HEK293T (cell line): ENCODE measurements around the gene GRM7.

Experiments used
- CTCF ChIA-PET: fragments of 350-600 bp; formaldehyde crosslinking; extraction: SDS; loops from one replicate; lab custom pipeline; 2021; ENCODE audit warnings: antibody characterized with exemption, inconsistent platforms; lab: Yijun Ruan, JAX
- POLR2A ChIA-PET: fragments of 350-600 bp; formaldehyde crosslinking; extraction: SDS; loops from one replicate; lab custom pipeline; 2020; ENCODE audit warnings: antibody characterized with exemption, inconsistent platforms; lab: Yijun Ruan, JAX
- DNase-seq: peaks from one replicate; pipeline ENCODE4 v3.0.0; 2012; ENCODE audit warnings: mixed read lengths; ENCODE audit errors: extremely low spot score
- ARNT ChIP-seq: fragments of 450-650 bp; IDR thresholded peaks from 2 replicates; pipeline ENCODE4 v1.6.1; 2017; ENCODE audit warnings: mild to moderate bottlenecking
- BHLHE40 ChIP-seq: fragments of 450-650 bp; IDR thresholded peaks from 2 replicates; pipeline ENCODE4 v1.6.1; 2016; ENCODE audit warnings: mild to moderate bottlenecking, moderate library complexity, borderline replicate concordance
- CTBP1 ChIP-seq: fragments of 450-650 bp; IDR thresholded peaks from 2 replicates; pipeline ENCODE4 v1.6.1; 2016; ENCODE audit warnings: borderline replicate concordance
- ELF4 ChIP-seq: fragments of 450-650 bp; IDR thresholded peaks from 2 replicates; pipeline ENCODE4 v1.6.1; 2017; ENCODE audit warnings: antibody characterized with exemption
- FOXA1 ChIP-seq: fragments of 450-650 bp; IDR thresholded peaks from 2 replicates; pipeline ENCODE4 v1.6.1; 2016; ENCODE audit warnings: mild to moderate bottlenecking
- FOXK2 ChIP-seq: fragments of 450-650 bp; IDR thresholded peaks from 2 replicates; pipeline ENCODE4 v1.6.1; 2016; ENCODE audit warnings: mild to moderate bottlenecking
- FOXM1 ChIP-seq: fragments of 450-650 bp; IDR thresholded peaks from 2 replicates; pipeline ENCODE4 v1.6.1; 2017; ENCODE audit warnings: mild to moderate bottlenecking, borderline replicate concordance
- HDGF ChIP-seq: fragments of 450-650 bp; IDR thresholded peaks from 2 replicates; pipeline ENCODE4 v1.6.1; 2017; ENCODE audit warnings: antibody characterized with exemption, borderline replicate concordance
- L3MBTL2 ChIP-seq: fragments of 450-650 bp; conservative IDR thresholded peaks from 2 replicates; pipeline ENCODE4 v1.6.1; 2016; ENCODE audit warnings: mild to moderate bottlenecking
- LEF1 ChIP-seq: fragments of 450-650 bp; IDR thresholded peaks from 2 replicates; pipeline ENCODE4 v1.6.1; 2017; ENCODE audit warnings: mild to moderate bottlenecking, borderline replicate concordance
- NFRKB ChIP-seq: fragments of 450-650 bp; IDR thresholded peaks from 2 replicates; pipeline ENCODE4 v1.6.1; 2016; ENCODE audit warnings: mild to moderate bottlenecking, moderate library complexity
- SP1 ChIP-seq: fragments of 450-650 bp; IDR thresholded peaks from 2 replicates; pipeline ENCODE4 v1.6.1; 2017
- SUZ12 ChIP-seq: fragments of 450-650 bp; IDR thresholded peaks from 2 replicates; pipeline ENCODE4 v1.6.1; 2016; ENCODE audit warnings: mild to moderate bottlenecking
- TARDBP ChIP-seq: fragments of 450-650 bp; IDR thresholded peaks from 2 replicates; pipeline ENCODE4 v1.6.1; 2016
- ZNF384 ChIP-seq: fragments of 450-650 bp; IDR thresholded peaks from 2 replicates; pipeline ENCODE4 v1.6.1; 2016
- TF ChIP-seq, protein P1 (sequence below): fragments of 450-650 bp; IDR thresholded peaks from 2 replicates; pipeline ENCODE4 v1.6.1; 2016

GRM7 gene

DNA sequence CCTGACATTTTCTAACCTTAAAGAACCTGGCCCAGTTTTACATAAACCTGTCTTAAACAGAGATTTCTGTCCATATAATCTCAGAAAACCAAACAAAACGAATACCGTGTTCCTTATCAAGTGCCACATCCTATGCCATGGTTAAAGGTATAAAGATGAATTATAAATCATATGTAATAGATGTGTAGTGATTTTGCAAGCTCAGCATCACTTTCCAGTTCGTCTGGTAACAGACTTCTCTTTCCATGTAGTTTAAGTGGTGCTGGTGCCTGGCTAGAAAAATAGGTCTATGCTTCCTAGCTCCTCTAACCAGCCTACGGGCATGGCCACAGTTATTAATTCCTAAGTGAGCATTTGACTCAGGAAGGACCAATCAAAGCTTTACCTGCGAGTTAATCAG is 3.4 kb upstream of the GRM7 start:
- ChIA-PET CTCF (no interaction called here), POLR2A (no interaction called here)
- no peak for TF ChIP-seq LEF1
- TF ChIP-seq HDGF, result no peak
- no peak for TF ChIP-seq ZNF384
- no peak for TF ChIP-seq SUZ12
- TF ChIP-seq, protein P1, sequence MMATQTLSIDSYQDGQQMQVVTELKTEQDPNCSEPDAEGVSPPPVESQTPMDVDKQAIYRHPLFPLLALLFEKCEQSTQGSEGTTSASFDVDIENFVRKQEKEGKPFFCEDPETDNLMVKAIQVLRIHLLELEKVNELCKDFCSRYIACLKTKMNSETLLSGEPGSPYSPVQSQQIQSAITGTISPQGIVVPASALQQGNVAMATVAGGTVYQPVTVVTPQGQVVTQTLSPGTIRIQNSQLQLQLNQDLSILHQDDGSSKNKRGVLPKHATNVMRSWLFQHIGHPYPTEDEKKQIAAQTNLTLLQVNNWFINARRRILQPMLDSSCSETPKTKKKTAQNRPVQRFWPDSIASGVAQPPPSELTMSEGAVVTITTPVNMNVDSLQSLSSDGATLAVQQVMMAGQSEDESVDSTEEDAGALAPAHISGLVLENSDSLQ, result no peak
- TF ChIP-seq ELF4, result no peak
- no peak for TF ChIP-seq BHLHE40
- TF ChIP-seq FOXK2, result no peak
- no peak for TF ChIP-seq FOXA1
- no peak for TF ChIP-seq FOXM1
- no peak for TF ChIP-seq ARNT
- no peak for TF ChIP-seq SP1
- TF ChIP-seq NFRKB, result no peak
- no peak for TF ChIP-seq TARDBP
- TF ChIP-seq L3MBTL2, result no peak
- TF ChIP-seq CTBP1, result no peak
- no peak for DNase-seq

DNA sequence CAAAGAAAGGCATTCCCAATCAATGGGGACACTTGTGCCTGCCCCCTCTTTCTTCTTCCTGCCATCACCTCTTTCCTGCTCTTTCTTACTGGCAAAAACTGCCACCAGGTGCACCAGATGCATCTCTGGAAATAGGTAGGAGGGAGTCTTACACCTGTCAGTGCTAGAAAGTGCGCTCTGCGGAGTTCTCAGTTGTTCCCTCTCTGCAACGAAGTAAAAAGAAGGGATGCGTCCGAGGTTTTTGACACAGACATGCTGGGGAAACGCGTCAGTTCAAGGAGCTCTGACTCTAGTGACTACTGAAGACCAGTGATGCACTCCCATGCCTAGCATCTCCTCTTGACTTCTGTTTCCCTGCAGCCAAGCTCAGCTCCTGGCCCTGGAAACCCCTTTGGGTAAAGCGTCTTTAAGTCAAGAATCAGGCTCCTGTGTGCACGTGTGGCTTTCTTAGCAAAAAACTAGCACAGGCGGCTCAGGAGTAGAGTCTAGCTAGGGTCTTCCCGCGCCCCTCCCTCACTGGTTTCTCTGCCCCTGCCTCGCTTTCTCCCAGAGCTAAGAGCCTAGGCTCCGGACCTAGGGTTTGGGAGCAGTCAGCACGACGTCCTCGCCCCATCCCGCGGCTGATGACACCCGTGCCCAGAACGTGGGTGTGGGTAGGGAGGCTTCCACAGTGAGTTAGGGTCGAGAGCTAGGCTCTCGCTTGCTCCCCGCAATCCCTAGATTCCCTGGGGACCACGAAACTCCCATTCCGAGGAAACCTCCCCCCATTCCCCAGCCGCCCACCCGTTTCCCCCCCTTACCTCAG is 564 bp upstream of the GRM7 start:
- ChIA-PET CTCF (no interaction called here), POLR2A (no interaction called here)
- no peak for DNase-seq
- TF ChIP-seq, protein P1, result no peak
- TF ChIP-seq ARNT (no peak), ELF4 (no peak), FOXA1 (no peak), HDGF (no peak), TARDBP (no peak), ZNF384 (no peak), NFRKB (no peak), FOXM1 (no peak), SP1 (no peak), FOXK2 (no peak), CTBP1 (no peak), BHLHE40 (no peak), LEF1 (no peak), SUZ12 (no peak)

DNA sequence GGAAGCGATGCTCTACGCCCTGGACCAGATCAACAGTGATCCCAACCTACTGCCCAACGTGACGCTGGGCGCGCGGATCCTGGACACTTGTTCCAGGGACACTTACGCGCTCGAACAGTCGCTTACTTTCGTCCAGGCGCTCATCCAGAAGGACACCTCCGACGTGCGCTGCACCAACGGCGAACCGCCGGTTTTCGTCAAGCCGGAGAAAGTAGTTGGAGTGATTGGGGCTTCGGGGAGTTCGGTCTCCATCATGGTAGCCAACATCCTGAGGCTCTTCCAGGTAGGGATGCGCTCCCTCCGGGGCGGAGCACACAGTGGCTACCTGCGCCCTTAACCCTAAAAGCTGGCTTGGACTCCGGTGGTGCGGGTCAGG is 698 bp downstream of the GRM7 start:
- TF ChIP-seq SP1, result no peak
- no peak for TF ChIP-seq ELF4
- no peak for TF ChIP-seq ARNT
- no peak for TF ChIP-seq FOXM1
- TF ChIP-seq ZNF384, result no peak
- TF ChIP-seq FOXK2, result no peak
- no peak for TF ChIP-seq SUZ12
- TF ChIP-seq FOXA1, result no peak
- no peak for TF ChIP-seq HDGF
- no peak for TF ChIP-seq CTBP1
- TF ChIP-seq, protein P1, result no peak
- TF ChIP-seq L3MBTL2, result no peak
- no peak for TF ChIP-seq LEF1
- TF ChIP-seq NFRKB, result no peak
- no peak for TF ChIP-seq TARDBP
- no peak for TF ChIP-seq BHLHE40
- CTCF ChIA-PET, result no interaction called here
- DNase-seq, result no peak
- POLR2A ChIA-PET, result no interaction called here

DNA sequence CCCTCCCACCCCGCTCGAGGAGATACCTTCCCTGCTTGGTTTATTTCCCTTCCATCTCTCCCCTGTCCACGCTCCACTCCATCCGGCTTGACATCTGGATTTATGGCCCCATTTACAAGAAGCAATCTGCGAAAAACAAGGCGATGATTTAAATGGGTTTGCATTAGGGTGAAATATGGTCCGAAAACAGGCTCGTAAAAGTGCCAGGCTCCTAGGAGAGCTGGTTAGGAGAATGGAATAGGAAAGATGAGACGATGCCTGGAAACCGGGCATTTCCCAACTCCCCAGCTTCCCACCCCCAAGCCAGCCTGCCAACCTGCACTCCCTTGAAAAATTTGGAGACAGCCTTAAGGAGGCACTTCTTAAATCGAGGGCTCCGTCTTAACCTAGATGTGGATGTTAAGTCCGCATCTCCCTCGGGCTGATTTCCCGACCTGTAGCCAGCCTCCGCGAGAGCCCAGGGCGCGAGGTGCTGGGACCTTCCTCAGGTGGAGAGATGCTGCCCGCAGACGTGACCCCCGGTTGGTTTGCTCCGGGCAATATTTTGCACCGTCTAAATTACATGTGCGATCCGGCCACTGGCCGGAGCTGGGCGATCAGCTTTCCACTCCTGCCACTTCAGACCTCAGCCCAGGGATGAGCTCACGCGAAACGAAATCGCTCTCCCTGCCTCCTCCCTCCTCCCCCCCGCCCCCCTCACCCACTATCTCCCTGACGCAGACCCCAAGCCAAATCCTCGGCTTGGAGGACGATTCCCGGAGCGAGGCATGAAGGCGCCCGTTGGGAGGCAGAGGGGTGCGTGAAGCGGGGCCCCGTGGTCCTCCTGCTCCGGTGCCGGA is 1.3 kb downstream of the GRM7 start:
- TF ChIP-seq NFRKB (no peak), L3MBTL2 (no peak), FOXM1 (no peak), ARNT (no peak), LEF1 (no peak), HDGF (no peak)
- TF ChIP-seq, protein P1, result 0 out of 2 replicates have a peak, but pooled peaks have one; percentile 9
- DNase-seq, result no peak
- ChIA-PET CTCF (no interaction called here), POLR2A (no interaction called here)

DNA sequence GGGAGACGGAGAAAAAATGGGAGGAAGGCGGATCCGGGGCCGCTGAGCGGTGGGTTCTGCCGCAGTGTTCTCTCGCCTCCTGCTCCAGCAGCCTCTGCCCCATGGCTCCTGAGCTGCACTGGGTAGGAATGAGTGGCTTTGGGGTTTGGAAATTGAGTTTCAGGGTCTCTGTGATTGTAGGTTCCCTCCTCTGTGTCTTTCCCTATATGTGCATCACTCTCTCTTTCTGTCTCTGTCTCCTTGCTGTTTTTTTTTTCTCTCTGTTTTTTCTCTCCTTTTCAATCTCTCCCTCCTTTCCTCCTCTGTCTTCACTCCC is 1.9 kb downstream of the GRM7 start:
- POLR2A ChIA-PET, result no interaction called here
- no peak for DNase-seq
- no peak for TF ChIP-seq CTBP1
- no peak for TF ChIP-seq ELF4
- no peak for TF ChIP-seq BHLHE40
- TF ChIP-seq, protein P1, result no peak
- no peak for TF ChIP-seq FOXA1
- no peak for TF ChIP-seq SP1
- TF ChIP-seq ZNF384, result no peak
- TF ChIP-seq NFRKB, result no peak
- TF ChIP-seq TARDBP, result no peak
- TF ChIP-seq HDGF, result no peak
- TF ChIP-seq ARNT, result no peak
- TF ChIP-seq LEF1, result no peak
- no peak for TF ChIP-seq FOXK2
- no peak for TF ChIP-seq FOXM1
- no peak for TF ChIP-seq L3MBTL2
- TF ChIP-seq SUZ12, result no peak
- CTCF ChIA-PET, result no interaction called here
